Measurements from ENCODE around the gene GSTT2B. TPM values are rescaled to one million over a fixed set of nuclear protein-coding genes. Genes with fewer than 3 reads are reported as not detected.
"Not testable (repeated sequence)": the region's sequence is repeated elsewhere in the genome, so short reads cannot be mapped to it uniquely, and the experiment has no call there.

GSTT2B gene
- total and polyA plus RNA-seq, 2 donors (not counting 1 experiment from before 2014, with no cell fraction given) = not detected

- H3K4me3 Mint-ChIP-seq = no peak overlapping the region
- intact Hi-C loops (cut with micrococcal nuclease) = no loop called here
- Histone ChIP-seq H3K4me1 (ENCODE audit: control insufficient read depth in 2 of 2, insufficient read depth in 2 of 2, low read length in 2 of 2) (no peaks in the 10 kb centered on the region), H3K4me3 (ENCODE audit: control extremely low read depth in 1 of 5, extremely low read depth in 1 of 5, insufficient read depth in 1 of 5, low read depth in 2 of 5, low read length in 4 of 5) (no peak overlapping the region), H3K9ac (ENCODE audit: low read length) (no peak overlapping the region), H3K36me3 (replicated peaks in 1 of 2; ENCODE audit: control extremely low read depth in 1 of 2, control insufficient read depth in 1 of 2, extremely low read depth in 1 of 2, insufficient read depth in 2 of 2, low read length in 1 of 2) (no peaks in the 10 kb centered on the region), H2AFZ (ENCODE audit: insufficient read depth, low read depth, low read length, poor library complexity, severe bottlenecking) (no peak overlapping the region), H3K9me3 (ENCODE audit: control extremely low read depth in 1 of 3, control insufficient read depth in 2 of 3, insufficient read depth in 1 of 3, low read length in 2 of 3) (peaks cover 0 to 3% (median 0%) of the 10 kb centered on the region in 3 donors), H3K79me2 (ENCODE audit: control insufficient read depth, insufficient read depth, low read length) (no peaks in the 10 kb centered on the region), H3K27ac (ENCODE audit: low read length in 2 of 2) (no peak overlapping the region), H4K20me1 (ENCODE audit: control insufficient read depth, insufficient read depth, low read length, poor library complexity, severe bottlenecking) (no peaks in the 10 kb centered on the region), H3K4me2 (replicated peaks; ENCODE audit: low read depth, low read length, poor library complexity, severe bottlenecking) (no peak overlapping the region), H3K27me3 (replicated peaks in 1 of 4; ENCODE audit: control extremely low read depth in 1 of 4, control insufficient read depth in 3 of 4, insufficient read depth in 4 of 4, low read length in 3 of 4) (peaks cover 0 to 9% (median 2%) of the 10 kb centered on the region in 4 experiments)
- H3K27ac Mint-ChIP-seq = no peak overlapping the region
- DNase-seq (no peak), ATAC-seq (ENCODE audit: low read depth) (no peak)
- ChIA-PET POLR2A (no interaction called here), CTCF (no interaction called here)
- no peaks in the 10 kb centered on the region for H3K4me1 Mint-ChIP-seq
- H3K27me3 Mint-ChIP-seq = peaks cover 5% of the 10 kb centered on the region
- TF ChIP-seq, protein P1, sequence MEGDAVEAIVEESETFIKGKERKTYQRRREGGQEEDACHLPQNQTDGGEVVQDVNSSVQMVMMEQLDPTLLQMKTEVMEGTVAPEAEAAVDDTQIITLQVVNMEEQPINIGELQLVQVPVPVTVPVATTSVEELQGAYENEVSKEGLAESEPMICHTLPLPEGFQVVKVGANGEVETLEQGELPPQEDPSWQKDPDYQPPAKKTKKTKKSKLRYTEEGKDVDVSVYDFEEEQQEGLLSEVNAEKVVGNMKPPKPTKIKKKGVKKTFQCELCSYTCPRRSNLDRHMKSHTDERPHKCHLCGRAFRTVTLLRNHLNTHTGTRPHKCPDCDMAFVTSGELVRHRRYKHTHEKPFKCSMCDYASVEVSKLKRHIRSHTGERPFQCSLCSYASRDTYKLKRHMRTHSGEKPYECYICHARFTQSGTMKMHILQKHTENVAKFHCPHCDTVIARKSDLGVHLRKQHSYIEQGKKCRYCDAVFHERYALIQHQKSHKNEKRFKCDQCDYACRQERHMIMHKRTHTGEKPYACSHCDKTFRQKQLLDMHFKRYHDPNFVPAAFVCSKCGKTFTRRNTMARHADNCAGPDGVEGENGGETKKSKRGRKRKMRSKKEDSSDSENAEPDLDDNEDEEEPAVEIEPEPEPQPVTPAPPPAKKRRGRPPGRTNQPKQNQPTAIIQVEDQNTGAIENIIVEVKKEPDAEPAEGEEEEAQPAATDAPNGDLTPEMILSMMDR (IDR thresholded peaks at IDR 0.05) = no peak
- TF ChIP-seq EZH2 (IDR thresholded peaks at IDR 0.05; ENCODE audit: borderline replicate concordance, insufficient read depth, low read depth, low read length, poor library complexity, severe bottlenecking) = no peak
- WGBS (ENCODE audit: insufficient coverage) = 97% methylated on average over 5 of the region's 10 CpGs
- H3K9me3 Mint-ChIP-seq (ENCODE audit: insufficient read depth) = no peaks in the 10 kb centered on the region
These were observed 41.3 kb upstream of the GSTT2B start for GRCh38 chr22:24002272-24002671.

DNA sequence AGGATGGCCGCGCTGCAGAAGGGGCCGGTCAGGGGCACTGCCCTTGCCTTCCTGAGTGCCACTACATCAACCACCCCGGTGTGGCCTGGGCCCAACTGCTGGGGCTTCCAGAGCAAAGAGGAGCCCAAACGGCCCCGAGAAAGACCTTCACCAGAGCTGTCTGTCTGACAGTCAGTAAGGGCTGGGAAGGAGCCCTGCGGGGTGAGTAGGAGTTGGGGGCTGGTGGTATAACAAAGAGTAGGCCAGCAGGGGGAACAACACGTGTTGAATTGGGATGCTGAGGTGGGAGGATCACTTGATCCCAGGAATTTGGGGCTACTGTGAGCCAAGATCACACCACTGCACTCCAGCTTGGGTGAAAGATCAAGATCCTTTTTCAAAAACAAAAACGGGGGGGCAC lies 40.3 kb upstream of the GSTT2B start:
- Histone ChIP-seq H3K9ac (ENCODE audit: low read length) (no peak overlapping the region), H2AFZ (ENCODE audit: insufficient read depth, low read depth, low read length, poor library complexity, severe bottlenecking) (no peak overlapping the region), H3K27me3 (replicated peaks in 1 of 4; ENCODE audit: control extremely low read depth in 1 of 4, control insufficient read depth in 3 of 4, insufficient read depth in 4 of 4, low read length in 3 of 4) (peaks cover 0 to 9% (median 2%) of the 10 kb centered on the region in 4 experiments), H4K20me1 (ENCODE audit: control insufficient read depth, insufficient read depth, low read length, poor library complexity, severe bottlenecking) (no peaks in the 10 kb centered on the region), H3K9me3 (ENCODE audit: control extremely low read depth in 1 of 3, control insufficient read depth in 2 of 3, insufficient read depth in 1 of 3, low read length in 2 of 3) (no peaks in the 10 kb centered on the region), H3K4me2 (replicated peaks; ENCODE audit: low read depth, low read length, poor library complexity, severe bottlenecking) (no peak overlapping the region), H3K4me3 (ENCODE audit: control extremely low read depth in 1 of 5, extremely low read depth in 1 of 5, insufficient read depth in 1 of 5, low read depth in 2 of 5, low read length in 4 of 5) (no peak overlapping the region), H3K36me3 (replicated peaks in 1 of 2; ENCODE audit: control extremely low read depth in 1 of 2, control insufficient read depth in 1 of 2, extremely low read depth in 1 of 2, insufficient read depth in 2 of 2, low read length in 1 of 2) (no peaks in the 10 kb centered on the region), H3K4me1 (ENCODE audit: control insufficient read depth in 2 of 2, insufficient read depth in 2 of 2, low read length in 2 of 2) (no peaks in the 10 kb centered on the region), H3K27ac (ENCODE audit: low read length in 2 of 2) (no peak overlapping the region), H3K79me2 (ENCODE audit: control insufficient read depth, insufficient read depth, low read length) (no peaks in the 10 kb centered on the region)
- 90% methylated on average over 9 of the region's 9 CpGs for WGBS (ENCODE audit: insufficient coverage)
- H3K9me3 Mint-ChIP-seq (ENCODE audit: insufficient read depth) = no peaks in the 10 kb centered on the region
- CTCF ChIA-PET = no interaction called here
- H3K4me1 Mint-ChIP-seq = peaks cover 2% of the 10 kb centered on the region
- POLR2A ChIA-PET = no interaction called here
- no peak overlapping the region for H3K27ac Mint-ChIP-seq
- intact Hi-C loops (cut with micrococcal nuclease) = no loop called here
- H3K27me3 Mint-ChIP-seq = peaks cover 5% of the 10 kb centered on the region
- no peak overlapping the region for H3K4me3 Mint-ChIP-seq
- no peak for ATAC-seq (ENCODE audit: low read depth)
- TF ChIP-seq, protein P1 (IDR thresholded peaks at IDR 0.05) = no peak
- no peak for TF ChIP-seq EZH2 (IDR thresholded peaks at IDR 0.05; ENCODE audit: borderline replicate concordance, insufficient read depth, low read depth, low read length, poor library complexity, severe bottlenecking)
- no peak for DNase-seq

DNA sequence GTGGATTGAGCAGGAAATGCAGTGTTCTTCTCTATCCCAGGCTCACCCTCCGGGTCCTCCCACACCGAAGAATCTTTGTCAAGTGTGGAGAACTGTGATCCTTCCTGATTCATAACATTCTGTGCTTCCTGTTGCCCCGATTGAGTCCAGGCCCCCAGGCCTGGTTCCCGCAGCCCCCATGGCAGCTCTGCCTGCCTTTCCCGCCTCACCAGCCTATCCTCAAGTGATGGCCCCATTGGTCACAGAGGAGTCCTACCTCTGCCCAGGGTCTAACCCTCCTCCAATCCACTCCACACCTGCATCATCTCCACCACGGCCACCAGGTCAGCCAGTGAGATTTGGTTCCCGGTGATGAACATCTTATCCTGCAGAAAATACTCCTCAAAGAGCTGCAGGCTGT lies 38.8 kb upstream of the GSTT2B start:
- H3K79me2 ChIP-seq (ENCODE audit: control insufficient read depth, insufficient read depth, low read length); H3K9ac ChIP-seq (ENCODE audit: low read length); H4K20me1 ChIP-seq (ENCODE audit: control insufficient read depth, insufficient read depth, low read length, poor library complexity, severe bottlenecking); H3K4me2 ChIP-seq (replicated peaks; ENCODE audit: low read depth, low read length, poor library complexity, severe bottlenecking); H3K27ac ChIP-seq (ENCODE audit: low read length in 2 of 2); DNase-seq; H3K27me3 Mint-ChIP-seq; ATAC-seq (ENCODE audit: low read depth); H3K4me1 Mint-ChIP-seq; CTCF ChIA-PET; H3K4me3 Mint-ChIP-seq; H3K27ac Mint-ChIP-seq; H3K27me3 ChIP-seq (replicated peaks in 1 of 4; ENCODE audit: control extremely low read depth in 1 of 4, control insufficient read depth in 3 of 4, insufficient read depth in 4 of 4, low read length in 3 of 4); H3K9me3 Mint-ChIP-seq (ENCODE audit: insufficient read depth); H2AFZ ChIP-seq (ENCODE audit: insufficient read depth, low read depth, low read length, poor library complexity, severe bottlenecking); H3K4me3 ChIP-seq (ENCODE audit: control extremely low read depth in 1 of 5, extremely low read depth in 1 of 5, insufficient read depth in 1 of 5, low read depth in 2 of 5, low read length in 4 of 5); POLR2A ChIA-PET; H3K9me3 ChIP-seq (ENCODE audit: control extremely low read depth in 1 of 3, control insufficient read depth in 2 of 3, insufficient read depth in 1 of 3, low read length in 2 of 3); H3K4me1 ChIP-seq (ENCODE audit: control insufficient read depth in 2 of 2, insufficient read depth in 2 of 2, low read length in 2 of 2); H3K36me3 ChIP-seq (replicated peaks in 1 of 2; ENCODE audit: control extremely low read depth in 1 of 2, control insufficient read depth in 1 of 2, extremely low read depth in 1 of 2, insufficient read depth in 2 of 2, low read length in 1 of 2): not testable (repeated sequence)
- intact Hi-C loops (cut with micrococcal nuclease) = loop anchor here (5.0 kb wide), 1 partner anchor 47 kb away; no protein-coding TSS in a partner anchor
- WGBS (ENCODE audit: insufficient coverage) = 79% methylated on average over 6 of the region's 7 CpGs

Measured in B cell (primary cell).